Erythroblast (primary cell): Measurements from ENCODE around the gene LRIT3.

ENCODE experiments used
- DNase-seq, 2 experiments: peaks; one replicate each; lab custom pipeline; 2025; lab: John Stamatoyannopoulos, UW
- GATA1 ChIP-seq: IDR thresholded peaks from 2 replicates; pipeline ENCODE4 v1.6.1; 2011; ENCODE audit warnings: low read depth, mild to moderate bottlenecking, control low read depth, low read length, moderate library complexity
- POLR2A ChIP-seq: IDR thresholded peaks from 2 replicates; pipeline ENCODE4 v1.6.1; 2011; ENCODE audit warnings: mild to moderate bottlenecking, low read length

LRIT3 gene

GRCh38 chr4:109847896-109848442 is at the start of gene LRIT3:
Gene LRIT3 (plus strand): TSS chr4:109848107. CDS start chr4:109848202, 95 bp downstream.
- DNase-seq = no peak
- TF ChIP-seq GATA1 (no peak), POLR2A (no peak)

GRCh38 chr4:109798866-109799265 is 49.0 kb upstream of the LRIT3 start:
- no peak for DNase-seq
- TF ChIP-seq POLR2A (no peak), GATA1 (no peak)

GRCh38 chr4:109801099-109801789 is 46.7 kb upstream of the LRIT3 start:
- no peak for DNase-seq
- TF ChIP-seq POLR2A (no peak), GATA1 (no peak)

- DNase-seq = no peak
- TF ChIP-seq GATA1 = no peak
- TF ChIP-seq POLR2A = no peak
Measured at GRCh38 chr4:109801895-109802319, 46.0 kb upstream of the LRIT3 start, which contains the start of gene CFI. Gene CFI (minus strand): TSS chr4:109801999. CDS start chr4:109801971, 28 bp downstream.

GRCh38 chr4:109803924-109804571 is 43.9 kb upstream of the LRIT3 start:
- peak; percentile 67 to 72 for DNase-seq

GRCh38 chr4:109809655-109810054 is 38.3 kb upstream of the LRIT3 start:
- TF ChIP-seq GATA1 (no peak), POLR2A (no peak)
- DNase-seq = no peak

More at GRCh38 chr4:109803924-109804571, 43.9 kb upstream of the LRIT3 start:
- TF ChIP-seq GATA1 = no peak
- no peak for TF ChIP-seq POLR2A

- no peak for TF ChIP-seq GATA1
- TF ChIP-seq POLR2A = no peak
- DNase-seq = peak in 1 of 2 experiments; percentile 17
Measured at GRCh38 chr4:109810552-109811387, 37.1 kb upstream of the LRIT3 start.

- DNase-seq = peak in 1 of 2 experiments; percentile 28
Measured at GRCh38 chr4:109811707-109812106, 36.2 kb upstream of the LRIT3 start.

GRCh38 chr4:109815151-109816081 is 32.5 kb upstream of the LRIT3 start, which contains the start of gene GAR1:
Gene GAR1 (plus strand): TSS chr4:109815762. CDS start chr4:109816165, 403 bp downstream.
- peak; percentile 97 to 99 for DNase-seq
- TF ChIP-seq POLR2A (peak; percentile 99), GATA1 (no peak)

More at GRCh38 chr4:109811707-109812106, 36.2 kb upstream of the LRIT3 start:
- TF ChIP-seq POLR2A (no peak), GATA1 (no peak)

- TF ChIP-seq POLR2A (no peak), GATA1 (no peak)
- DNase-seq = peak; percentile 63 to 76
Measured at GRCh38 chr4:109816082-109816442, 31.8 kb upstream of the LRIT3 start.

GRCh38 chr4:109816894-109817293 is 31.0 kb upstream of the LRIT3 start:
- TF ChIP-seq POLR2A (no peak), GATA1 (no peak)
- DNase-seq = peak; percentile 14 to 34

GRCh38 chr4:109818268-109818667 is 29.6 kb upstream of the LRIT3 start:
- TF ChIP-seq GATA1 (no peak), POLR2A (no peak)
- DNase-seq = no peak

- no peak for TF ChIP-seq POLR2A
- no peak for TF ChIP-seq GATA1
- no peak for DNase-seq
Measured at GRCh38 chr4:109820563-109820962, 27.3 kb upstream of the LRIT3 start.
